RCC 7860 (cell line): ENCODE data around the gene USP48.
A peak's percentile ranks its signal among the peaks of the same experiment; 100 is the strongest.
"Not testable (repeated sequence)": the region's sequence is repeated elsewhere in the genome, so short reads cannot be mapped to it uniquely, and the experiment has no call there.

Experiments
- DNase-seq: peaks from one replicate; pipeline ENCODE4 v3.0.0-alpha.2; 2015; ENCODE audit warnings: low spot score
- FAIRE-seq: peaks from 2 replicates; lab custom pipeline; 2012; peaks lifted over from hg19 to GRCh38; lab: Jason Lieb, UNC

Gene USP48

DNA sequence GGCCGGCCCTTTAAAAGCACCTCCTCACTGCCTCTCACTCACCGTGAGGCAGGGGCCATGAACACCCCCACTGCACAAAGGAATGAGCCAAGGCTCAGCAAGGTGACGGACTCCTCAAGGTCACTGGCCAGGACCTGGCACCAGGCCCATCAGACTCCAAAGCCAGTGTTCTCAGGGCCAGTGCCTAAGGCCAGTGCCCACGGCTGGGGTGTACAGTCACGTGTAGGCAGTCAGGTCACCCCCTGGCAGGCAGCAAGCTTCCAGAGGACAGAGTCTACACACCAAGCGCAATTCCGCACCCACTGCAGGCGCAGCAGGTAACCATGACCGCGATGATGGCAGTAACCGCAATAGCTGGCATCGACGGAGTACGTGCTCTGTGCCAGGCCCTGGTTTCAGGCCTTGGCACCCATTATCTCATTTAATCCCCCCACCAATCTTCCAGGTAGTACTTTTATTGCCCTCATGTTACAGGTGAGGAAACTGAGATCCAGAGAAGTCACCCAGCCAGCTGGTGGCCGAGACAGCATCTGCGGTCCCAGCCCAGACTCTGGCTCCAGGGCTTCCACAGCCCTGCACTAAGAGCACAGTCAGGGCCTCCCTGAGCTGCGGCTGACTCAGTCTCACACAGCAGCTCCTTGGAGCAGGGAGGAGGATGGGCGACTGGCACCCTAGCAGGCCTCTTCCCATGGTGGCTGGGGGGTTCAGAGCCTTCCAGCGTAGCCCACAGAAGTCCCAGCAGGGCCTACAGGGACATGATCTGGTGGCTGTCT is 140.8 kb downstream of the USP48 start:
- DNase-seq (peak; percentile 58), FAIRE-seq (no peak)

DNA sequence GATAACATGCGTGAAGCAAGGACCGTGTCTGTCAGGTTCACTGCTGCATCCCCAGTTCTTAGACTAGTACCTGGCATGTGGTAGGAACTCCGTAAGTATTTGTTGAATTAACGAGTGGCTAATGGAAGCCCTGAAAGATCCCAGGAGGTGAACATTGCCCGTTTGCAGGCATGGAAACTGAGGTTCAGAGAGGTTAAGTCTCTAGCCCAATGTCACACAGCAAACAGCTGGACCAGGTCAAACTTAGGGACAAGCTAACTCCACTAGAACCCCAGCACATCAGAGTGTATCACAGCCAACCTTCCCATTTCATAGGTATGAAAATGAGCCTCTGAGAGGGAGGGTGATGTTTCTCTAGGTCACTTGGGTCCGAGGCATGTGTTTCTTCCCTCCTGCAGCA is 141.4 kb downstream of the USP48 start:
- no peak for FAIRE-seq
- no peak for DNase-seq

DNA sequence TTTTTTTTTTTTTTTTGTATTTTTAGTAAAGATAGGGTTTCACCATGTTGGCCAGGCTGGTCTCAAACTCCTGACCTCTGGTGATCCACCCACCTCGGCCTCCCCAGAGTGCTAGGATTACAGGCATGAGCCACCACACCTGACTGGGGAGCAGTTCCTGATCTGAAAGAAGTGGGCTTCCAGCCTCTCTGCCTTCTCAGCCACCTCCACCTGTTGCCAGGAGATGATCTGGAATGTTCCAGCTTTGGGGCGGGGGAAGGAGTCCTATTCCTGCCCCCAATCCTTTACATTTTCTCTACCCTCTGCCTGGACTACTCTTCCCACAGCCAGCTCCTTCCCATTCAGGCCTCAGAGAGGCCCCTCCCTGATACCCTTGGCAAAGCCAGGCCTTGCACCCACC is 141.9 kb downstream of the USP48 start:
- FAIRE-seq (no peak), DNase-seq (no peak)

DNA sequence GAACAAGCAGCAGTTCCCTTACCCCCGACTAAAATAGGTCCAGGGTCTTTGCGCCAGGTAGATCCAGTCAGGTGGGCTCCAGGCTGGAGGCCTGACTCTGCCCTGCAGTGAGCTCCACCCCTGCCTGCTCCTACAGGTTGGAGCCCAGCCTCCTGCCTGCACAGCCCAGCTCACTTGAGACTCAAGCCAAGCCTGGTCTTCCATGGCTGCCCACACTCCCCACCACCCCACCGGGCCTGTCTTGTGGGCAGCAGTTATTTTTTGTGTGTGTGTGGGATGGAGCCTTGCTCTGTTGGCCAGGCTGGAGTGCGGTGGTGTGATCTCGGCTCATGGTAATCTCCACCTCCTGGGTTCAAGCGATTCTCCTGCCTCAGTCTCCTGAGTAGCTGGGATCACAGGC is 142.3 kb downstream of the USP48 start:
- no peak for FAIRE-seq

DNA sequence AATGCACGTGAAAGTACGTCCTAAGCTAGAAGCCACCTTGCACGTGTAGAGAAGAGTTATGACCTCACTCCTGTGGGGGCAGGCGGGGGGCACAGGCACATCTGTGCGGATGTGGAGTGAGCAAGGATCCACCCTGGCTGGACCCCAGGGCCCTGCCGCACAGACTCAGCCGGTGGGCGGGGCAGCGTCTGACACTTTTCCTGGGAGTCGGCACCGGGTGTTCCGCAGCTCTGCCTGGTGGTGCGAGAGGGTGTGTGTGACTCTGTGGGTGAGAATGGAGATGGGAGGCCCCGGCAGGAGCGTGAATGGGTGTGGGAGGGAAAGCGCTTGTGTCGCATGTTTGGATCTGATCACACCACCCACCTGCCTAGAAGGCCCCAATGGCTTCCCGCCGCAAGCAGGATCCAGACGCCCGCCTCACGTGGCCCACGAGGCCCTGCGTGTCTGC is 143.3 kb downstream of the USP48 start:
- FAIRE-seq, result no peak
- DNase-seq, result no peak

More for the DNA sequence above, 142.3 kb downstream of the USP48 start:
- no peak for DNase-seq

DNA sequence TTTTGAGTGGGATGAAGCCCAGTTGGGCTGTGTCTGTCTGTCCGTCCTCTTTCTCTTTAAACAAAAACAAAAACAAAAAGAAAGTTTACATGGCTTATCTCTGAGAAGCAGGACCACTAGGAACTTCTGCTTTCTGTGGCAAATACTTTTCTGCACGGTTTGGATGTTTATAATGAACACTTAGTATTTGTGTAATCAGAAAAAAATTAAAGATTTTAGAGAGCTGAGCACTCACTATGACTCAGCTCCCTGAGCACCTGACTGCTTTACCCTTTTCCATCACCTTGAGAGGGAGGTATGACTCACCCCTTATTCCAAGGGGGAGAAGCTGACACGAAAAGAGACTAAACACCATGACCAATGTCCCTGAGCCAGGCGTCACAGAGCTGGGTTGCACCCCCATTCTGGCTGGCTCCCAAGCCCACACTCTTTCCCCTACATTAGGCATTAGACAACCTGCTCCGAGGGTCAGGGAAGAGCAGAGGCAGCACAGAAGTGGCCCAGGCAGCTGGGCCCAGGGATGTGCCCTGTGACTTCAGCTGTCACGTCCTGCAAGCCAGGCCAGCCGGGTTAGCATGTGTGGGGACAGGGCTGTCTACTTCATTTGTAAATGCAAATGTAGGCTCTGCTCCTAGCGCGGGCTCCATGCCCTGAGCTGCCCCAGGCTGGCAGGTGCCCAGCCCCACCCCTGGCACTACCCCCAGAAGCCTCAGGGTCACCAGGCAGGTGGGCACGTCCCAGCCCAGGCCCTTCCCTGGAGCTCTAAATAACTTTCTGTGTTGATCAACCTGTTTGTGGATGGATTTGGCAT is 144.2 kb downstream of the USP48 start:
- DNase-seq (peak; percentile 92), FAIRE-seq (peak; percentile 94)

DNA sequence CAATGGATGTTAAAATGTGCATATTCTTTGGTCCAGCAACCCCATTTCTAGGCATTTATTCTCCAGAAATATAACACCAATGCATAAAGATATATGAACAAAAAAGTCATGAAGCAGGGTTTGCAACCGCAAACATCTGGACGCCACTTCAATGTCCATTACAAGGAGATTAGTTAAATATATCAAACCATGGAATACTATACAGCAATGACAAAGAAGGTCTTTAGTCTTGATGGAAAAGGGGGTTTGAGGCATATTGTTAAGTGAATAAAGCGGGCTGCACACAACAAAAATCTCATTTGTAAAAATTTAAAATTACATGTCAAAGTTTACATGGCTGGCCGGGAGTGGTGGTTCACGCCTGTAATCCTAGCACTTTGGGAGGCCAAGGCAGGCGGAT is 145.4 kb downstream of the USP48 start:
- no peak for DNase-seq
- FAIRE-seq, result no peak

DNA sequence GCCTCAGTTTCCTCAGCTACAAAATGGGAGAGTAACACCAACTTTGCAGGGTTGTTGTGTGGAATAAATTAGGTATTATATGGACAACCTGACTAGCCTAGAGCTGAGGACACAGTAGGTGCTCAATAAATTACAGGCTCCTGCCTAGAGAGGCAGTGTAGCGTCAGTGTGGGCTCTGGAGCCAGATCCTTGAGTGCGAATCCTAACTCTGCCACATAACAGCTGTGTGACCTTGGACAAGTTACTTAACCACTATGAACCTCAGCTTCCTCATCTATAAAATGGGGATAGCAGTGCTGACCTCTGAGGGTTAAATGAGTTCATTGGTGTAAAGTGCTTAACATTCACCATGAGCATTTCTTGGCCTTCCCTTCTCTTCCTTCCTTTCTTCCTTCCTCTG is 146.9 kb downstream of the USP48 start:
- no peak for FAIRE-seq
- no peak for DNase-seq

DNA sequence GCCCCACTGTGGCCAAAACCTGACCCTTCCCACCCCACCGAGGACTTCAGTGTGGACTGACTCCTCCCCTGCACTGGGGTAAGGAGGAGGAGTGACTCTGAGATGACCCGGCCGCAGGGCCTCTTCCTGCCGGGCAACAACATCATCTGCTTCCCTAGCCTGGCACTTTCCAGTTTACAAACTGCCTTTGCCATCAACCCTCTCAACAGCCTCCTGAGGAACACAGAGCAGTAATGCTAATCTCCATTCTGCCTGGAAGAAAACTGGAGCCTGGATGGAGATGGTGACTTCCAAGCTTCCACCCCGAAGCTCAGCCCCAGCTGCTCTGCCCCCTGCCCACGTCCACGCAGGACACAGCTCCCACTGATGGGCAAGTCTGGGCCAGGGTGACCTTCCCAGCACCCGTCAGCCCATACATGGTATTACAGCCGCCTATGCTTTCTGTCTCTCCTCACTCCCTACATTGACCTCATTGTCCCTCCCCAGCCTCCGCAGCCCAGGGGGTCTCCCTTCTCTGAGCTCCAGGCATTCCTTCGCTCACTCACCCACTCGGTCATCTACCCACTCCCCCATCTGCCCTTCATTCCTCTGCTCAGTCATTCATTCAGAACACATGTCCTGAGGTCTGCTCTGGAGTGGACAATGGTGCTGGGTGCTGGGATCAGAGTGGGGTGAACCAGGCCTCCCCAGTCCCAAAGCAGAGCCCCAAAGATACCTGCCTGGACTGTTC is 148.0 kb downstream of the USP48 start:
- FAIRE-seq (no peak), DNase-seq (peak; percentile 76)

DNA sequence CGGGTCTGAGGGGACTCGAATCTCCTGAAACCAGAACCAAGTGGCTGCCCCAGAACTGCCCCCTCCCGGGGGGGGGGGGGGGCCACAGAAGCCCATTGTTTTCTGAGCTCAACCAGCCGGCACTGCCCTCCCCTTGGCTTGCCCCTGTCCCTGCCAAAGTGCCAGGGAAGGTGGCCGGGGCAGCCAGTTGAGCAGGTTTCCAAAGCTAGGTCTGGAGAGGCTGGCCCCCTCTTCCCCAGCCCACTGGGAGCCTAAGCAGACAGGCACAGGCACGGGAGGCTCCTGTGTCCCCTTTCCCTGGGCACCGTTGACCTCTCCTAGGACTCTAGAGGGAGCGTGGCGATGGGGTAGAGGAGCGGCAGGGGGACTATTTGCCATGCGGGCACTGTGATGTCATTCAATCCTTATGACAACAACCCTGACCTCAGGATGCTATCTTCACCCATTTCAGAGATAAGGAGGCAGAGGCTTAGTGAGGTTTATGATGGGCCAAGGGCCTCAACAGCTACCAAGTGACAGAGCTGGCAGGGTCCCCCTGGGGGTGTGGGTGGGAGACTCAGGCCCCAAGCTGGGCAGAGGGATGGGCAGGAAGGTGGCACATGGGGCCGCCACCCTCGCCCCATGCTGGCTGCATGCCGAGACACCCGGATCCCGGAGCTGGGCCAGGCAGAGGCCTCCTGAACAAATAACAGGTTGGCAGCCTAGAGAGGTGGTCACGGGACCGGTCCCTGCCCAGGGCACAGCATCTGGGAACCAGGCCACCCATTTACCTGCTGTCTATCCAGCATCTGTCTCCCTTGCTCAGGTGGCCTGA is 148.8 kb downstream of the USP48 start:
- FAIRE-seq (no peak), DNase-seq (no peak)

DNA sequence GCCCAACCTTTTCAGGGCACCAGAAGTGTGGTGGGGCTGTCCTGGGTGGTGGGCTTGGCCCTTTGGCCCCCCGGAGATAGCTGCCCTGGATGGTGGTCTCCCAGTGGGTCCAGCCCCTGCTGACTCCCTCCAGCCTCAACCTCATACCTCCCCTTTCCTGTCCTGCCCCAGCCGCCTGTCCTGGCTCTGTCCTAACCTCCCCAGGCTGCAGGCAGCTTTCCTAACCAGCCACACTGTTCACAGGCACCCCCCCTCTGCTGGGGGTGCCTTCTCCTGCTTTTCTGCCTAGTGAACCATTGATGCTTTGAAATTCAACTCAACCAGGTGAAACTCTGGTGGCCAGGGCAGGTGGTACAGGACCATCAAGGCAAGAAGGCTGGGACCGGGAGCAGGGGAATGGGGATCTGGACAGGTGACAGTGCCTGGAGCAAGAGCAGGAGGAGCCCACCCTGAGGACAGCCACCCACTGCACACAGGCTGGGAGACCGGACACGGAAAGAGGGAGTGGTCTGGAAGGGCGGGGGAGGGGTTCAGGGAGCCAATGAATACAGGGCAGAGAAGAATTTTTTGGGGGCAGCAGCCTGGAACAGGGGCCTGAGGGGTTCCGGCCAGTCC is 149.7 kb downstream of the USP48 start:
- no peak for DNase-seq
- FAIRE-seq, result no peak

DNA sequence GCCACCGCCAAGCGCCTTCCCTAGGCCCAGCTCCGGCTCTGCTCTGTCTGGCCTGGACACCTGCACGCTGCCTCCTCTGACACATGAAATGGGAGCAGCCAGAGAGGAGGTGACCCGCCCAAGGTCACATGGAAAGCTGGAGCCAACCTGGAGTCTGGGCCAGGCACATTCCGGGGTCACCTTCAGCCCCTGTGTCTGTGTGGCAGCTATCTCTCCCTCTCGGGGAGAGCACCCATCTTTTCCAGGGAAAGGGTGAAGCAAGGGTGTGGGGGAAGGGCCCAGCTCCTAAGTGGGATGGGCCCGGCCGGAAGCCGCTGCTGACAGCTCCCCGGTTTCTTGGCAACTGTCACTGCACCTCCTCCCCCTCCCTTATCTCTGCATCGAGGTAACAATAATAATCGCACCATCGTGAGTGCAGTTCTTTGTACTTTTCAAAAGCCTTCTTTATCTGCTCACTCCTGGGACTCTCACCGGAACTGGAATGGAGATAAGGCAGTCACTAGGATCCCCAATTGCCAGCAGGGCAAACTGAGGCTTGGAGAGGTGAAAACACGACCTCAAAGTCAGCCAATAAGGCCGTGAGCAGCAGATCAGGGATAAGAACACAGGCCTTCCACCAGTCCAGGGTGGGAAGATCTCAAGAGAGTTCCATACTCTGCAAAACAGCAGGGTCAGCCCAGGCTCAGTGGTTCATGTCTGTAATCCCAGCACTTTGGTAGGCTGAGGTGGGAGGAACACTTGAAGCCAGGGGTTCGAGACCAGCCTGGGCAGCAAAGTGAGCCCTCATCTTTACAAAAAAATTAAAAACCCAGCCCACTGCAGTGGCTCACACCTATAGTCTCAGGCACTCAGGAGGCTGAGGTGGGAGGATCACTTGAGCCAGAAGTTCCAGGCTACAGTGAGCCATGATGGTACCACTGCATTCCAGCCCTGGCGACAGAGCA is 150.7 kb downstream of the USP48 start:
- no peak for FAIRE-seq
- DNase-seq, result no peak

DNA sequence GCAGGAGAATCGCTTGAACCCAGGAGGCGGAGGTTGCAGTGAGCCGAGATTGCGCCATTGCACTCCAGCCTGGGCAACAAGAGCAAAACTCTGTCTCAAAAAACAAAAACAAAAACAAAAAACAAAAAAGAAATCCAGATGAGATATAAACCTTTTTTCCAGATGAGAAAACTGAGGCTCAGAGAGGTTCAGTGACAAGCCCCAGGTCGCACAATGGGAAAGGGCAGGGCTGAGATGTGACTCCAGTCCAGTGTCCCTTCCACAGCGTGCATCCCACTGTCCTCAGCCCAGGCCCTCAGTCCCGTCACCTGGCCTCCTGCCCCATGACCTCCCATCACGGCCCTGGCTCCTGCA is 151.4 kb downstream of the USP48 start:
- DNase-seq, FAIRE-seq: not testable (repeated sequence)

DNA sequence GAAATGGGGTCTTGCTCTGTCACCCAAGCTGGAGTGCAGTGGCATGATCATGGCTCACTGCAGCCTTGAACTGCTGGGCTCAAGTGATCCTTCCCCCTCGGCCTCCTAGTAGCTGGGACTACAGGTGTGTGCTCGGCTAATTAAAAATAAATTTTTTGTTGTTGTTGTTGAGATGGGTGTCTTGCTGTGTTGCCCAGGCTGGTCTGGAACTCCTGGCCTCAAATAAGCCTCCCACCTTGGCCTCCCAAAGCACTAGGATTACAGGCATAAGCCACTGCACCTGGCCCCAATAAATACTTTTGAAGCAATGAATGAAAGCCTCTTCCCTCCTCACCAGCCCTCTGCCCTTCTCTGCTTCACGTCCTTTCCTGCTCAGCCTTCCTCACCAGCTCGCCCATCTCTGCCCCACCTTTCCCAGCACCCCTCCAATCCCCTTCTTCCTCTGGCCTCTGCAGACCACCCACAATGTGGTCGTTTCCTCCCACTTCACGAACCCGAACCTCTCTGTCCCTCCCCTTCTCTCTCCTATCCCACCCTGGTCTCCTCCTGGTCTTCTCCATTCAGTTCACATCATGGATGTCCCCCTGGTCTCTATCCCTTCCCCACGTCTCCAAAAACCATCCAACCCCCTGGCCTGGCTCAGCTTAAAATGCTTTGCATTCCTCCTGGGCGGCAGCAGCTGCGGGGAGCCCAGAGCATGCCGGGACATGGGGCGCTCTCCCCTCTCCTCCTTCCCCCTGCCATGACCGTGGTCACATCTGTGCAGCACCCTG is 152.2 kb downstream of the USP48 start:
- FAIRE-seq (no peak), DNase-seq (no peak)

DNA sequence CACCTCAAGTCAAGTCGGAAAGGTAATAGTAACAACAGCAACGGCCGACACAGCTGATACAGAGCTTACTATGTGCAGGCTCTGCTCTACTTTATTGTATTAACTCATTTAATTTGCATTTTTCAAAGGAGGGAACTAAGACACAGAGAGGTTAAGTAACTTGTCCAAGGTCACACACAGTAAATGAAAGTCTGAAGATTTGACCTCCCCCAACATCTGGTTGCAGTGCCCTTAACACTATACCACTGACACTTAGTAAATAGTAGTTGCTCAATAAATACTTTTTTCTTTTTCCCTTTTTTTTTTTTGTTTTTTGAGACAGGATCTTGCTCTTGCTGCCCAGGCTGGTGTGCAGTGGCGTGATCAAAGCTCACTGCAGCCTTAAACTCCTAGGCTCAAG is 153.0 kb downstream of the USP48 start:
- FAIRE-seq, result no peak
- DNase-seq, result no peak

DNA sequence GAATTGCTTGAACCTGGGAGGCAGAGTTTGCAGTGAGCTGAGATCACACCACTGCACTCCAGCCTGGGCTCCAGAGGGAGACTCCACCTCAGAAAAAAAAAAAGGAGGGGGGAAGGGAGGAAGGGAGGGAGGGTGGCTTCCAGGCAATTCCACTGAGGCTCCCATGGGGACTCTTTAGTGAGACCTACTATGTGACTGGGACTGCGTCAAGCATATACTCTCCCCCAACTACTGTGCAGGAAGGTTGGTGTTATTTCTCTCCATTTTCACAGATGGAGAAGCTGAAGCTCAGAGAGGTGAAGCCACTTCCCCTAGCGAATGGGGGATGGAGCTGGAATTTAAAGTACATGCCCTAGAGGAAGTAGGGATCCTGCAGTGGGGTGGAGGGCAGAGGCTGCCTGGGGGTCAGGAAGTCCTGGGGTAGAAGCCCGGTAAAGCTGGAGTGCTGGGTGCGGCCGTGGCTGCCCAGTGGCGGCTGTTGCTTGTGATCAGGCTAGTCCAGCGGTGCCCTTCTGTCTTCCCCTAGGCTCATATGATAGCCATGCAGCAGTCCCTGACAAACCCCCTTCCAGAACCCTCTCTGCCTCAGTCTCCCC is 154.1 kb downstream of the USP48 start:
- DNase-seq (no peak), FAIRE-seq (no peak)
